ENCODE data around the gene STPG2. TPM values are rescaled to one million over a fixed set of nuclear protein-coding genes. Genes with fewer than 3 reads are reported as not detected.

STPG2 gene
- total and polyA plus RNA-seq, 2 of the 4 experiments (the other 2 are of a cell fraction): not detected

DNA sequence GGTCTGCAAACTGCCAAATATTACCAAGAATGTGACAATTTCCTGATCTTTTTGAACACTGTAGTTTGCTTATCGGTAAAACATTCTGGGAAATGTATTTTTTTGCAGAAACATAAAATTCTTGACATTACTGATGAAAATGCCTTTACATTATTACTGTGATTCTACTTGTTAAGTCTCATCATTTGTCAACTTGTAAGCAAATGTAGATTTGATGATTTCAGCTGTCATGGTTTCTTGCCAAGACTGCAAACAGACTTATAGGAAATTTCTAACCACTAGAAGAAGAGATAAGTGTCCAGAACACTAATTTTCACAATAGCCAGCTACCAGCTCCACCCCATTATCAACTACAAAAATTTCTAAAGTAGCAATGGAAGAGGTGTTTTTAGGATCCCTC lies 560.4 kb downstream of the STPG2 start:
- BruUV-seq (replicated peaks): no TSS peak
- H2BK5ac ChIP-seq (ENCODE audit: low read depth, low read length, poor library complexity, severe bottlenecking): no peak overlapping the region
- ATAC-seq (ENCODE audit: low read depth): no peak
- H2AK5ac ChIP-seq (ENCODE audit: low read depth, low read length): no peak overlapping the region
- no peak overlapping the region for H3K18ac ChIP-seq (ENCODE audit: low read depth, low read length)
- H3K9ac ChIP-seq (ENCODE audit: low read depth, low read length): no peak overlapping the region
- no peak overlapping the region for H2AFZ ChIP-seq (replicated peaks; ENCODE audit: low read length, poor library complexity)
- no peak overlapping the region for H3K4me2 ChIP-seq (ENCODE audit: low read depth, low read length)
- POLR2A ChIA-PET (ENCODE audit: unreplicated experiment): no interaction called here
- intact Hi-C loops (cut with micrococcal nuclease): no loop called here
- no peaks in the 10 kb centered on the region for H3K27me3 ChIP-seq (ENCODE audit: control insufficient read depth, insufficient read depth, low read length)
- H2BK20ac ChIP-seq (ENCODE audit: low read depth, low read length): no peak overlapping the region
- no peak overlapping the region for H3K56ac ChIP-seq (ENCODE audit: extremely low read depth, insufficient read depth, low read length)
- no peak overlapping the region for H2BK15ac ChIP-seq (ENCODE audit: low read depth, low read length)
- H3K79me1 ChIP-seq (ENCODE audit: low read depth in 1 of 2, low read length in 2 of 2): no peaks in the 10 kb centered on the region
- H4K8ac ChIP-seq (ENCODE audit: low read depth in 2 of 2, low read length in 2 of 2): no peak overlapping the region
- no peaks in the 10 kb centered on the region for H3K4me1 ChIP-seq (ENCODE audit: control insufficient read depth, insufficient read depth, low read length)
- no peak overlapping the region for H2BK120ac ChIP-seq (ENCODE audit: low read depth, low read length)
- CTCF ChIA-PET: no interaction called here
- dilution Hi-C loops (cut with HindIII; ENCODE audit: low sequenced_read_pairs, unreplicated experiment): no loop called here
- no peak overlapping the region for H3K23ac ChIP-seq (ENCODE audit: low read depth, low read length)
- H3K27ac ChIP-seq (ENCODE audit: insufficient read depth, low read length): no peak overlapping the region
- no peak overlapping the region for H3K4me3 ChIP-seq (ENCODE audit: insufficient read depth, low read depth, low read length)
- no peaks in the 10 kb centered on the region for H4K20me1 ChIP-seq (ENCODE audit: insufficient read depth, low read length)
- H4K5ac ChIP-seq (ENCODE audit: low read depth, low read length): no peak overlapping the region
- H3K4ac ChIP-seq (ENCODE audit: low read depth, low read length): no peak overlapping the region
- H3K14ac ChIP-seq (replicated peaks; ENCODE audit: low read depth, low read length): no peak overlapping the region
- H3K36me3 ChIP-seq (ENCODE audit: control insufficient read depth, insufficient read depth, low read length): no peaks in the 10 kb centered on the region
- DNase-seq: no peak
- no peak overlapping the region for H2AK9ac ChIP-seq (replicated peaks; ENCODE audit: low read depth, low read length, poor library complexity)
- no peak overlapping the region for H4K91ac ChIP-seq (ENCODE audit: insufficient read depth, low read depth, low read length)
- H3K9me1 ChIP-seq (ENCODE audit: insufficient read depth, low read length): no peaks in the 10 kb centered on the region
- H3K9me3 ChIP-seq (ENCODE audit: control insufficient read depth, insufficient read depth, low read length): no peaks in the 10 kb centered on the region
- in situ Hi-C loops (cut with MboI; ENCODE audit: low sequenced_read_pairs): no loop called here
- no CpG with 5 or more reads among the region's 1 CpG for WGBS, 2 experiments (ENCODE audit: extremely low coverage in 2 of 2, insufficient read length in 1 of 2)
- TF ChIP-seq MAZ (IDR thresholded peaks at IDR 0.05; ENCODE audit: borderline replicate concordance, low read depth, low read length): no peak
- TF ChIP-seq MAFK (IDR thresholded peaks at IDR 0.05; ENCODE audit: low read depth, low read length): no peak
- TF ChIP-seq RCOR1 (IDR thresholded peaks at IDR 0.05; ENCODE audit: insufficient replicate concordance, low read length): no peak
- no peak for TF ChIP-seq BHLHE40 (IDR thresholded peaks at IDR 0.05; ENCODE audit: low read depth, low read length)
- TF ChIP-seq, protein P1, sequence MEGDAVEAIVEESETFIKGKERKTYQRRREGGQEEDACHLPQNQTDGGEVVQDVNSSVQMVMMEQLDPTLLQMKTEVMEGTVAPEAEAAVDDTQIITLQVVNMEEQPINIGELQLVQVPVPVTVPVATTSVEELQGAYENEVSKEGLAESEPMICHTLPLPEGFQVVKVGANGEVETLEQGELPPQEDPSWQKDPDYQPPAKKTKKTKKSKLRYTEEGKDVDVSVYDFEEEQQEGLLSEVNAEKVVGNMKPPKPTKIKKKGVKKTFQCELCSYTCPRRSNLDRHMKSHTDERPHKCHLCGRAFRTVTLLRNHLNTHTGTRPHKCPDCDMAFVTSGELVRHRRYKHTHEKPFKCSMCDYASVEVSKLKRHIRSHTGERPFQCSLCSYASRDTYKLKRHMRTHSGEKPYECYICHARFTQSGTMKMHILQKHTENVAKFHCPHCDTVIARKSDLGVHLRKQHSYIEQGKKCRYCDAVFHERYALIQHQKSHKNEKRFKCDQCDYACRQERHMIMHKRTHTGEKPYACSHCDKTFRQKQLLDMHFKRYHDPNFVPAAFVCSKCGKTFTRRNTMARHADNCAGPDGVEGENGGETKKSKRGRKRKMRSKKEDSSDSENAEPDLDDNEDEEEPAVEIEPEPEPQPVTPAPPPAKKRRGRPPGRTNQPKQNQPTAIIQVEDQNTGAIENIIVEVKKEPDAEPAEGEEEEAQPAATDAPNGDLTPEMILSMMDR (conservative IDR thresholded peaks at IDR 0.05; ENCODE audit: low read depth, low read length): no peak
- TF ChIP-seq, protein P2, sequence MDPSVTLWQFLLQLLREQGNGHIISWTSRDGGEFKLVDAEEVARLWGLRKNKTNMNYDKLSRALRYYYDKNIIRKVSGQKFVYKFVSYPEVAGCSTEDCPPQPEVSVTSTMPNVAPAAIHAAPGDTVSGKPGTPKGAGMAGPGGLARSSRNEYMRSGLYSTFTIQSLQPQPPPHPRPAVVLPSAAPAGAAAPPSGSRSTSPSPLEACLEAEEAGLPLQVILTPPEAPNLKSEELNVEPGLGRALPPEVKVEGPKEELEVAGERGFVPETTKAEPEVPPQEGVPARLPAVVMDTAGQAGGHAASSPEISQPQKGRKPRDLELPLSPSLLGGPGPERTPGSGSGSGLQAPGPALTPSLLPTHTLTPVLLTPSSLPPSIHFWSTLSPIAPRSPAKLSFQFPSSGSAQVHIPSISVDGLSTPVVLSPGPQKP (IDR thresholded peaks at IDR 0.05; ENCODE audit: borderline replicate concordance, low read depth, low read length): no peak
- TF ChIP-seq POLR2A (IDR thresholded peaks at IDR 0.05; ENCODE audit: low read depth, low read length): no peak
- no peak for TF ChIP-seq USF2 (IDR thresholded peaks at IDR 0.05; ENCODE audit: low read depth, low read length)
- no peak for TF ChIP-seq RFX5 (IDR thresholded peaks at IDR 0.05; ENCODE audit: low read depth, low read length)
- TF ChIP-seq SMC3 (IDR thresholded peaks at IDR 0.05; ENCODE audit: low read depth, low read length): no peak
- no peak for TF ChIP-seq MXI1 (IDR thresholded peaks at IDR 0.05; ENCODE audit: borderline replicate concordance, low read depth, low read length)
- no peak for TF ChIP-seq FOS (IDR thresholded peaks at IDR 0.05; ENCODE audit: low read depth, low read length)
- TF ChIP-seq NFE2L2 (IDR thresholded peaks at IDR 0.05; ENCODE audit: low read depth, low read length): no peak
